8988T (cell line): Measurements from ENCODE around the gene ZNF423.

Source experiments
- DNase-seq: peaks from one replicate; pipeline ENCODE4 v3.0.0; 2011

The ZNF423 gene

GRCh38 chr16:49716339-49716934, 139.5 kb downstream of the ZNF423 start:
- no peak for DNase-seq

- DNase-seq: no peak
Observed at GRCh38 chr16:49713770-49714169, 142.1 kb downstream of the ZNF423 start.

GRCh38 chr16:49712542-49712941, 143.4 kb downstream of the ZNF423 start:
- no peak for DNase-seq

- DNase-seq: no peak
Observed at GRCh38 chr16:49712106-49712505, 143.8 kb downstream of the ZNF423 start.

GRCh38 chr16:49709057-49709456, 146.9 kb downstream of the ZNF423 start:
- DNase-seq: no peak

GRCh38 chr16:49708491-49708890, 147.4 kb downstream of the ZNF423 start:
- no peak for DNase-seq

GRCh38 chr16:49706620-49707355, 149.1 kb downstream of the ZNF423 start:
- DNase-seq: no peak

- no peak for DNase-seq
Observed at GRCh38 chr16:49704586-49705155, 151.2 kb downstream of the ZNF423 start.

GRCh38 chr16:49703483-49703882, 152.4 kb downstream of the ZNF423 start:
- DNase-seq: no peak

- no peak for DNase-seq
Observed at GRCh38 chr16:49701789-49702494, 154.0 kb downstream of the ZNF423 start.

GRCh38 chr16:49701065-49701685, 154.7 kb downstream of the ZNF423 start:
- no peak for DNase-seq

GRCh38 chr16:49700251-49701064, 155.5 kb downstream of the ZNF423 start:
- DNase-seq: no peak

GRCh38 chr16:49699841-49700175, 156.1 kb downstream of the ZNF423 start:
- no peak for DNase-seq

- DNase-seq: no peak
Observed at GRCh38 chr16:49698931-49699840, 156.7 kb downstream of the ZNF423 start.

GRCh38 chr16:49698453-49698815, 157.5 kb downstream of the ZNF423 start:
- DNase-seq: no peak

- DNase-seq: no peak
Observed at GRCh38 chr16:49697631-49698452, 158.1 kb downstream of the ZNF423 start.

GRCh38 chr16:49696414-49697101, 159.4 kb downstream of the ZNF423 start:
- no peak for DNase-seq

- no peak for DNase-seq
Observed at GRCh38 chr16:49695782-49696413, 160.0 kb downstream of the ZNF423 start.

- DNase-seq: no peak
Observed at GRCh38 chr16:49693445-49693844, 162.5 kb downstream of the ZNF423 start.
